Mesodermal cell (in vitro differentiated cells): ENCODE data around the gene CDH18.

ENCODE experiments used
- H3K27ac ChIP-seq: 2 replicates; pipeline ENCODE4 v1.7.0; 2013; ENCODE audit warnings: mild to moderate bottlenecking, low read depth, low read length, moderate library complexity; ENCODE audit not compliant: severe bottlenecking
- H3K36me3 ChIP-seq: 2 replicates; pipeline ENCODE4 v1.7.1; 2013; ENCODE audit warnings: mild to moderate bottlenecking, low read length, moderate library complexity; ENCODE audit not compliant: control insufficient read depth, insufficient read depth
- H3K4me1 ChIP-seq: one replicate; pipeline ENCODE4 v1.7.1; 2013; ENCODE audit warnings: mild to moderate bottlenecking, low read length; ENCODE audit not compliant: insufficient read depth, control insufficient read depth, poor library complexity, severe bottlenecking
- H3K4me3 ChIP-seq: 2 replicates; pipeline ENCODE4 v1.7.0; 2013; ENCODE audit warnings: low read length, control low read depth, mild to moderate bottlenecking; ENCODE audit not compliant: insufficient read depth, poor library complexity, severe bottlenecking; ENCODE audit errors: extremely low read depth
- H3K9me3 ChIP-seq: 2 replicates; pipeline ENCODE4 v1.7.1; 2013; ENCODE audit warnings: mild to moderate bottlenecking, low read length, moderate library complexity; ENCODE audit not compliant: control insufficient read depth
- WGBS, 2 experiments: methylation state at CpG; one replicate each; pipeline ENCODE4 v1.1.5; 2013; ENCODE audit warnings: missing lambda C conversion rate in 2 of 2; ENCODE audit not compliant: insufficient coverage in 2 of 2; 5-methylcytosine and 5-hydroxymethylcytosine counted together

The CDH18 gene

DNA sequence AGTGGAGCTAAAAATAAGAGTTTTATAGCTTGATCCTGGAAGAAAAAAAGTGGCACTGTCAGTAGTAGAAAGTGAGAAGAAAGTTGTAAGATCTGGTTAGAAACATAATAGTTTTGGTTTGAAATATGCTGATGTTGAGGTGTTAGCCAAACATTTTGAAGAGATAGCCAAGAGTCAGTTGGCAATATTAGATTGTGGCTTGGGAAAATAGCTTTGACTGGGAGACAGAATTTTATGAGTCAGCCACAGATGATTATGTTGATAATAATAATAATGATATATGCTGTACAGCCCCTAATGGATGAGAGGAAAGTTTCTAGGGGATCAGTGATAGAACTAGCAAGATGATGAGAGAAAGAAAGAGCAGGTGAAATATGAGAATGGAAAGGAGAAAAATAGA is 12.4 kb upstream of the CDH18 start:
- Histone ChIP-seq H3K27ac (no peak overlapping the region), H3K4me3 (no peak overlapping the region), H3K4me1 (no peaks in the 10 kb centered on the region), H3K36me3 (no peaks in the 10 kb centered on the region), H3K9me3 (no peaks in the 10 kb centered on the region)

DNA sequence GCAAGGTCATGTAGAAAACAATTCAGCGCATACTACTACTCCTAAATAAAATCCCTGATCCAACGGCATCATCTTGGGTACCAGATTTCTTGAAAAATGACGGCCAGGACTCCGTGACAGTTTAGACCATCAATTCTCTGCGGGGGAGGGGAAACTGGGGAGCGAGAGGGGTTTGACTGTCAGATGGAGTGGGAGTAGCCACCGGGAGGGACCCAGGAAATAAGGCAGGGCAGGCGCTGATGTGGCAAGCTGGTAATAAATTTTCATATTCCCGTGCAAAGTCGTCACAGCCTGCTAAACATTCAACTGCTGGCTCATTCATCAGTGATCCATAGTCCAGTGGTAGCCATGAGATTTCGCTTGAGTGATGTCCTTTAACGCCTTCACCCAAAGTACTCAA is 457 bp upstream of the CDH18 start:
- Histone ChIP-seq H3K9me3 (no peaks in the 10 kb centered on the region), H3K4me3 (peak overlapping the region; percentile 29), H3K27ac (no peak overlapping the region), H3K36me3 (no peaks in the 10 kb centered on the region), H3K4me1 (no peaks in the 10 kb centered on the region)
- WGBS, 2 experiments, result 47 to 52% methylated on average over 11 of the region's 12 CpGs

DNA sequence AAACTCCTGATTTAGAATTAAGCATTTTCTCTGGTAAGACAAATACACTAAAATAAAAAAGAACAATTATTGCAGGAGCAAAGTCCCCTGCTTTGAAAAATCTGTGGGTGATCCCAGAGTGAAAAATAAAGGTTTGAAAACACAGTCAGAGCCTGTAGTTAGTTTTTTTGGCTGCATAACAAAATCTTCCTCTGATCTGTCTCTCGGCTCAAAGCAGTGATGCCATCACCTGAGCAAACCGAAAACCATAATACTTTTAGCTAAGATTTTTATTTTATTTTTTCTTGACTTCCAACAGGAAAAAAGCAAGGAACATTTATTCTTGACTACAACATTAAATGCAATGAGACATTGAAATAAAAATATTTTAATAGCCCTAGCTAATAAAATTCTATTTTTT is 1.2 kb downstream of the CDH18 start:
- H3K4me1 ChIP-seq, result no peaks in the 10 kb centered on the region
- H3K9me3 ChIP-seq, result no peaks in the 10 kb centered on the region
- WGBS, 2 experiments, result no CpG with 5 or more reads among the region's 2 CpGs
- no peak overlapping the region for H3K4me3 ChIP-seq
- H3K27ac ChIP-seq, result no peak overlapping the region
- H3K36me3 ChIP-seq, result no peaks in the 10 kb centered on the region

DNA sequence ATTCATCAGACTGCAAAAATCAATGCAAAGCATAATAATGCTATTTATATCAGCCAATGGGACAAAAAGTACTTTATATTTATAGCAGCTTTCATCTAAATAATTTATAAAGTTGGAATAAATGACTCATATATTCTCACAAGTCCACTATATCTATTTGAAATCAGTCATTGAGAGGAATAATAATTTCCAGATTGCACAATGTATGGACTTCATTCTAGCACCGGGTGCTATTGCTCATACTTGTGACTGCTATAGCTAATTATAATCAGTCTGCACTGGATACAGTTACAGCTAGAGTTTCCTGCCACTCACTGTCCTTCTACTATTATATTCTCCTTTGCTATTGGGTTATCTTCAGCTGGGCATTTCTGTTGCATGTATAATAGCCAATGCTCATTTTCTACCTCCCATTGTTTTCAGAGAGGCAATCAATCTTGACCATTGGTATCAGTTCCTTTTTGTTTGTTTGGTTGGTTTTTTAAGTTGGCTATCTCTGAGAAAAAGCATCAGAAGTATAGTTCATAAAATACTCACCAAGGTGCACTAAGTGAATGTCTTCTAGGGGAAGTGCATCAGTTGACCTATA is 1.9 kb downstream of the CDH18 start:
- Histone ChIP-seq H3K4me1 (no peaks in the 10 kb centered on the region), H3K27ac (no peak overlapping the region), H3K4me3 (no peak overlapping the region), H3K36me3 (no peaks in the 10 kb centered on the region), H3K9me3 (no peaks in the 10 kb centered on the region)
- 100% methylated on average over 1 of the region's 1 CpG; no CpG with 5 or more reads in 1 of the 2 experiments for WGBS, 2 experiments

DNA sequence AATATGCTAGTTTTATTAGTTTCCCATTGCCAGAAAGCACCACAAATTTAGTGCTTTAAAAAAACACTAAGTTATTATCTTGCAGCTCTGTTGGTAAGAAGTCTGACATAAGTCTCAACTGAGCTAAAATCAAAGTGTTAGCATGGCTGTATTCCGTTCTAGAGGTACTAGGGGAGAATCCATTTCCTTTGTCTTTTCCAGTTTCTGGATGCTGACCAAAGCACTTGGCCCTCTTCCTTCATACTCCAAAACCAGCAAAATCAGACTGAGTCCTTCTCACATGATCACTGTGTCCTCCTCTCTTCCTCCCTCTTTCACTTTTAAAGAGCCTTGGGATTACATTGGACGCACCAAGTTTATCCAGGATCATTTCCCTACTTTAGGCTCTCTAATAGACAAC is 9.5 kb downstream of the CDH18 start:
- H3K9me3 ChIP-seq, result no peaks in the 10 kb centered on the region
- H3K4me1 ChIP-seq, result no peaks in the 10 kb centered on the region
- WGBS, 2 experiments, result 78 to 100% methylated on average over 1 of the region's 2 CpGs
- H3K36me3 ChIP-seq, result no peaks in the 10 kb centered on the region
- no peak overlapping the region for H3K27ac ChIP-seq
- no peak overlapping the region for H3K4me3 ChIP-seq

DNA sequence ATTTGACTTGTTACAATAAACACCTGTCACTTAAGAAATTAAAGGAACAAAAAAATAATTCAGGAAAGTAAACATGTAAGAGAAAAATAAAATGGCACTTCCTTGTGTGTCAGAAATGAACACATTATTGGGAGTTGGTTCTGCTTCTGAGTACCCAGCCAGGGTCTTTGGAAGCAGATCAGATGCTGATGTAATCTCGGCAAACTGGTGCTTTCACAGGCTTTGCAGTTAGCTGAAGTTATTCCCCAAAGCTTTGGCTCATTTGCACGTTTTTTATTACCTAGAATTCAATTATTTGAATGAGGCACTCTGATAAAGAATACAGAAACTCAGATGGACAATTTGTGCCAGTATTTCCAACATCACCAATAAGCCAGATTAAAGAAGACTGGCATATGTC is 10.9 kb downstream of the CDH18 start:
- Histone ChIP-seq H3K4me1 (no peaks in the 10 kb centered on the region), H3K4me3 (no peak overlapping the region), H3K9me3 (no peaks in the 10 kb centered on the region), H3K36me3 (no peaks in the 10 kb centered on the region), H3K27ac (no peak overlapping the region)
- WGBS, 2 experiments, result 76 to 100% methylated on average over 1 to 2 of the region's 2 CpGs

DNA sequence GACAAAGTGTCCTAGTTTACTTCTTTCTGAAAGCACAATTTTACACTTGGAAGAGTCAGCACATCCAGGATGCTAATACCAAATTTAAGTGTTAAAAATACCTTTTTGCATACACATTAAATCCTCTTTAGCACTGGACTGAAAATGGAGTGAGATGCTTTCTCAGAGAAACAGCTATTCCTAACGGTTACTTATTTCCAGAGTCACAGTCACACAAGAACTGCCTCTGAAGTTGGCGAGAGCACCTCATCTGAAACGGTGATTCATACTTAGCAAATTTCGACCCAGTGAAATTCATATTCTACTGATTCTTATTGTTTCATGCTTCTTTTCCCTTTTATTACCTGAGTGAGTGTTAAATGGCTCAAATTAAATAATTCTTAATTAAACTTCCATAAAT is 12.2 kb downstream of the CDH18 start:
- H3K27ac ChIP-seq, result no peak overlapping the region
- WGBS, 2 experiments, result 100% methylated on average over 1 of the region's 4 CpGs; no CpG with 5 or more reads in 1 of the 2 experiments
- no peaks in the 10 kb centered on the region for H3K36me3 ChIP-seq
- H3K4me3 ChIP-seq, result no peak overlapping the region
- no peaks in the 10 kb centered on the region for H3K4me1 ChIP-seq
- H3K9me3 ChIP-seq, result no peaks in the 10 kb centered on the region

DNA sequence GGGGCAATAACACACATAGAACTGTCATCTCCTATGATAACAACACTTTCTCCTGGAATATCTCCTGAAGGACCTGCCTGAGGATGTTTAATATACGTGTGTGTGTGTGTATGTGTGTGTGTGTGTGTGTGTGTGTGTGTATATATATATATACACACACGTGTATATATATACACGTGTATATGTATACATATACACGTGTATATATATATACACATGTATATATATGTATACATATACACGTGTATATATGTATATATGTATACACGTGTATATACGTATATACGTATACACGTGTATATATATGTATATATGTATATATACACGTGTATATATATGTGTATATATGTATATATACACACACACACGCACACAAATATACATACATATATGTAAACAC is 27.5 kb downstream of the CDH18 start:
- H3K36me3 ChIP-seq, result no peaks in the 10 kb centered on the region
- H3K9me3 ChIP-seq, result no peaks in the 10 kb centered on the region
- WGBS, 2 experiments, result no CpG with 5 or more reads among the region's 11 CpGs
- H3K4me1 ChIP-seq, result no peaks in the 10 kb centered on the region
- no peak overlapping the region for H3K27ac ChIP-seq
- no peak overlapping the region for H3K4me3 ChIP-seq

DNA sequence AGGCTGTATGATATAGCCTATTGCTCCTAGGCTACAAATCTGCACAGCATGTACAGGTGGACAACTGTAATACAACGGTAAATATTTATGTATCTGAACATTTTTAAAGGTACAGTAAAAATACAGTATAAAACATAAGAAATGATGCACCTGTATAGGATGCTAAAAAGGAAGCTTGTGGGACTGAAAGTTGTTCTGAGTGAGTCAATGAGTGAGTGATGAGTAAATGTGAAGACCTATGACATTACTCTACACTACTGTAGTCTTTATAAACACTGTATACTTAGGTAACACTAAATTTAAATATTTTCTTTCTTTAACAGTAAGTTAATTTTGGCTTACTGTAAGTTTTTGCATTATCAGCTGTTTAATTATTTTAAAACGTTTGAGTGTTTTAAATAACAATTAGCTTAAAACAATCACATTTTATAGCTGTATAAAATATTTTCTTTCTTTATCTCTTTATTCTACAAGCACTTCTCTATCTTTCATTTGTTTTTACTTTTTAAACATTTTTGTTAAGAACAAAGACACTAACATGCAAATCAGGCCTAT is 28.1 kb downstream of the CDH18 start:
- no peaks in the 10 kb centered on the region for H3K4me1 ChIP-seq
- no CpG with 5 or more reads among the region's 2 CpGs for WGBS, 2 experiments
- H3K4me3 ChIP-seq, result no peak overlapping the region
- H3K36me3 ChIP-seq, result no peaks in the 10 kb centered on the region
- H3K27ac ChIP-seq, result no peak overlapping the region
- H3K9me3 ChIP-seq, result no peaks in the 10 kb centered on the region

DNA sequence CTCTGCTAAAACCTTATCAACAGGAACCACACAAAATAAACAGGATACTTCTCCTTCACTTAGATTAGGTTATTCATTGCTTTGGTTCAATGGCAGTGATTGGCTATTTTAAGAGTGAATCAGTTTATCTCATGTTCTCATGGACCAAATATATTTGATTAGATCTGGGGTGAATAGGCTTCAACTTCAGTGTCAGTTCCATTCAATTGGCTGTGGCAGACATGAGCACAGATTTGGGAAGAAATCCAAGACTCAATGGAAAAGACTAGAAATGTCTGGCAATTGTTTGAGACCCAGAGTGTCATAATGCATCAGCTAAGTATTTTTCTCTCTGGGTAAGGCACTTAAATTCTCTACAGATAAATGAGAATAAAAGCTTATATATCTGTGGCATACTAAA is 37.1 kb downstream of the CDH18 start:
- Histone ChIP-seq H3K4me1 (no peaks in the 10 kb centered on the region), H3K27ac (no peak overlapping the region), H3K4me3 (no peak overlapping the region), H3K9me3 (no peaks in the 10 kb centered on the region), H3K36me3 (no peaks in the 10 kb centered on the region)

DNA sequence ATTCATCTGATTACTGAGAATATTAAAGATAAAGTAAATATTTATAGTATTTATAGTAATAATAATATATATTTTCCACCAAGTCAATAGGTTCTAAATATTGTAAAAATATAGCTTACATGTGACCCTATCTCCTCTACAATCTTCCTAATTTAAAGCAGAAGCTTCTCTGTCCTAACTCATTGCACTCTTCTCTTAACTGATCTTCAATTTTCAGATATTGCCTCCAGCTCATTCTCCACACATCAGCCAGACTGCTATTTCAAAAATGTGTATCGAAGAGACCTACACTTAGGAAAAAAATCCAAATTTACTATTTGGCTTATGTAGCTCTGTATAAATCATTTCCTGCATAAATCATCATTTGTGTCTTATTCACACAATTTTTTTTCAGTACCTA is 47.8 kb downstream of the CDH18 start:
- Histone ChIP-seq H3K9me3 (no peaks in the 10 kb centered on the region), H3K4me3 (no peak overlapping the region), H3K27ac (no peak overlapping the region), H3K4me1 (no peaks in the 10 kb centered on the region), H3K36me3 (no peaks in the 10 kb centered on the region)
- WGBS, 2 experiments, result 83% methylated on average over 1 of the region's 1 CpG; no CpG with 5 or more reads in 1 of the 2 experiments
